DMS153 treated with DMSO at 0.1 percent for 48 hours (cell line): ENCODE measurements around the gene COQ10B.
"Not testable (repeated sequence)": the region's sequence is repeated elsewhere in the genome, so short reads cannot be mapped to it uniquely, and the experiment has no call there.

ENCODE experiments used
- DNase-seq: peaks from one replicate; lab custom pipeline; 2025; ENCODE audit not compliant: unreplicated experiment; lab: John Stamatoyannopoulos, UW

The COQ10B gene

GRCh38 chr2:197450935-197451358, 2.4 kb upstream of the COQ10B start:
- not testable (repeated sequence) for DNase-seq

GRCh38 chr2:197452754-197453122, 614 bp upstream of the COQ10B start:
- no peak for DNase-seq

DNA sequence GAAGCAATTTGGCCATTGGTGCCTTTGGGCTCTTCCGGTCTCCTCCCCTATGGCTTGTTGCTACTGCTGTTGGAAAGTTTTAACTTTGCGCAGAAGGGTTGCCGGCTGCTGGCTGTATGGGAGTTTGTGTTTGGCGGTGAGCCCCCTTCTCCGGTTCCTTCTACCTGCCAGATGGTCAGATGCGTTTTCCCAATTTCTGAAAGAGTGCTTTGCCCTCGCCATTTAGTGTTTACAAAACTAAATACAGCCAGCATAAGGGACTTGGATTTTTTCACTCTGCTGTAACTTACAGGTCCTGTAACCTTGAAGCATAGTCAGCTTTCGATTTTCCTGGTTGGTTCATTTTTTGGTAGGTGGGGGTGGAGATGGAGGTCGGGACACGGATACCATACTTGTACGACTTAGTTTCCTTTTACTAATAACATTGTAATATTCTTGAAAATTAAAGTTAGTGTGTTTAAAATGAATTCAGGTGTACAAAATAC, 604 bp downstream of the COQ10B start:
- no peak for DNase-seq

DNA sequence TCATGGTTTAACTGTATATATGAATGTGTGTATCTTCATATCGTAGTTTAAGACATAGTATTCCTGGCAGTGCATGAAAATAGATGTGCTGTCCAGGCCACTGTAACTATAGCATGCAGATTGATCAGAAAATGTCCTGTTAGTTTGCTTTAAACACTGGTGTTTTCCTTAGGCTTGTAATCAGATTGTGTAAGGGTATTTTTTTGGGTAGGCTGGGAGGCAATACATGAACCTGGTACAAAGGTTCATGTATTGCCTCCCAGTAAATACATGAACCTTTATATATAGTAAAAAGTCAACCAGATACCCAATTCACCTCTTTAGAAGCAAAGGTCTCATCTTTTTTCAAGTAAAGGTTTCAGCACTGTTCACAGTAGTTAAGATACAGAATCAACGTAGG, 1.6 kb downstream of the COQ10B start:
- DNase-seq = no peak

- no peak for DNase-seq
Observed at GRCh38 chr2:197455428-197455827, 2.1 kb downstream of the COQ10B start.

DNA sequence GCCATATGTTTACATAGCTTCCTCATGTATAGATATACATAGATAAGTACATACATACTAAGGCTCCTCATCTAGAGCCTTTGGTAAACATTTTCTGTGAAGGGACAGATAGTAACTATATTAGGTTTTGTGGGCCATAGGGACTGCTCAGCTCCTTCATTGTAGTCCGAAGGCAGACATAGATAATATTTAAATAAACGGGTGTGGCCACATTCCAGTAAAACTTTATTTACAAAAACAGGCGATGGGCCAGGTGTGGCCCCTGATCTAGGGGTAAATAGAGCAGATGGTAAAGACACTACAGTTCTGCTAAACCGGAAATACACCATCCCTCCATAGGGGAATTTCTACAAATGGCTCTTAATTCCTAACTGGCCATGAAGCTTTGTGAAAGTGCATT, 7.3 kb downstream of the COQ10B start:
- DNase-seq = no peak

- DNase-seq = no peak
Observed at GRCh38 chr2:197461057-197461456, 7.7 kb downstream of the COQ10B start.

DNA sequence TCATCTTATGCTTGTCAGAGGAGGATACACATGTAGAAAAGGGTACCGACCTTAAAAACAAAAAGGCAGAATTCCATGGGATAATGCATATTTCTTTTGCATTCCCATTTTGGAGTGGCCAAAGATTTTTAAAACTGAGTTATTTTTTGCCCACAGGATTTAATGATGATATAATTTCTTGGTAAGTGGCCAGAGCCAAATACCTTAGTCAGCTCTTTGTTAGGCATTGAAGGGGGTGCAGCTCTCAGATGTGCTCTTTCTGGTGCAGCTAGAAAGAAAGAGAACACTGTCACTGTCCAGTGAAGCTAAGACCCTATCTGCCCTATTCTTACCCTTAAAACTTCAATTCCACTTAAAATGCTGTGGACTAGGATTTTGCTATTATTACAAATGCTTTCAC, 10.8 kb downstream of the COQ10B start:
- no peak for DNase-seq

GRCh38 chr2:197472166-197472565, 18.8 kb downstream of the COQ10B start:
- no peak for DNase-seq

DNA sequence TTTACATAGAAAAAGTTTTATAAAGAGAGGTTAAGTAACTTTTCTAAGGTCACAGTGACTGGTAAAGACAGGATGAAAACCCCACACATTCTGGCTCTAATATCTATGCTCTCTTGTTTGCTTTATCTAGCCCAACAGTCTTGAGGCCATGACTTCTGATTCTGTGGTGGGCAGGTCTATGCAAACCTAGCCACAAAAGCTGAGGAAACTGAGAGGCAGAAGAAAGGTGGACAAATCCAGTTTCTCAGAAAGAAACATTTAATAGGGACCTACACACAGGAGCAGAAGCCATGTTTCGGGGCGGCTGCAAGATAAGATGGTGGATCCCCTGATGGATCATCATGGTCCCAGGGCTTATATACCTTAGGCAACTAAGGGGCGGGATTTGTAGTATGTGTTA, 24.4 kb downstream of the COQ10B start:
- DNase-seq = no peak

DNA sequence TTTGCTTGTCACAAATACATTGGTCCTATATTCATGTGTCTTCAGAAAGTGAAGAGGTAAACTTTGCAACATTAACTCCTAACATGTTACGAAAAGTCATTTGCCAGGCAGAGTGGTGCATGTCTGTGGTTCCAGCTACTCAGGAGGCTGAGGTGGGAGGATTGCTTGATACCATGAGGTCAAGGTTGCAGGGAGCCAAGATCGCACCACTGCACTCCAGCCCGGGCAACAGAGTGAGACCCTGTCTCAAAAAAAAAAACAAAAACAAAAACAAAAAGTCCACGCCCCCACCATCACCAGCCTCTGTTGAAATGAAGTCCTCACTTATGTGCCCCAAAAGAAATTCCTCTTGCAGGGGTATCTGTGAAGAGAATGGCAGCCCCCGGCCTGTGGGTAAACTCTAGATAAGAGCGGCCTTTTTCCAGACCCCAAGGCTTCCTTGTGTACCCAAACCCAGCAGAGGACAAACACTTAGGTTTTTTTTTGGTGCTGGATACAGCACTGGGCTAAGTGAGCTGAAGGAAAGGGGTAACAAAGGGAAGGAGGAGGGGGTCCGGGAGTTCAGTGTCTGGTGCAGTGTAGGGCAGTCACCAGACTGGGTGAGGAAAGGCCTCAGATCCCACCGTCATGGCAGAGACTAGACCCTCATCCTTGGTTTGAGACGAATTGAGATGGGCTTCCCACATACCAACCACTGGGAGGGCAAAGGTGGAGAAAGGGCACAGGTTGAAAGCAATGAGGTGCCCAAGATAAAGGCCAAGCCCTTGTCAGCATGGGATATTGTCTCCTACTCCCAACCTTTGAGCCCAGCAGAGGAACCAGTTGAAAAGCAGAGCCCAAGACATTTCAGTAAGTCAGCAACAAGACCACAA, 27.0 kb downstream of the COQ10B start:
- DNase-seq = no peak

DNA sequence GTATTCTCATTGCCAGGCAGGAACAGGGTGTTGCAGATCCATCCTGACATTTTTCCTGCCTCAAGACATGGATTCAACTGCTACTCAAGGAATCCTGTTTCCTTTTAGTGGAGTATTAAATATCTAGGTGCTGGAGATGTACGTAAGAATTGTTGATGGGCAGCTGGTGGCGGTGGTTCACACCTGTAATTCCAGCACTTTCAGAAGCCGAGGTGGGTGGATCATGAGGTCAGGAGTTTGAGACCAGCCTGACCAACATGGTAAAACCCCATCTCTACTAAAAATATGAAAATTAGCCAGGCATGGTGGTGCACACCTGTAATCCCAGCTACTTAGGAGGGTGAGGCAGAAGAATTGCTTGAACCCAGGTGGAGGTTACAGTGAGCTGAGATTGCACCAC, 30.9 kb downstream of the COQ10B start:
- DNase-seq = not testable (repeated sequence)

DNA sequence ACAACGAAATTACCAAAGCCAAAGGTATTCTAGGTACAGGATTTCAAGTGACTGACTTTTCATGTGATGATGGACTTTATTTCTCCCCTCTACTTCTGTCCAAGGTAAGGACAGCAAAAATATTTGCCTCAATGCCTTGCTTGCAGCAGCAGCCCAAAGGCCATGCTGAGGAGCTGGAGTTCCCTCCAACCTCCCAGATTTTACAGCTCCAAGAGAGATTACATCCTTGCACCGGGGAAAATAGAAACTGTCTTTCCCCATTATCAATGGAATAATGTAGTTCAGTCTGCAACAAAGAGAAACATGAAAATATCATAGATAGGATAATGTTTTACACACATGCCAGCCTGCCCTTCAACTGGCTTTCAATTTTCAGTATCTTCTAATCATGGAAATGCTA, 32.8 kb downstream of the COQ10B start:
- DNase-seq = no peak

DNA sequence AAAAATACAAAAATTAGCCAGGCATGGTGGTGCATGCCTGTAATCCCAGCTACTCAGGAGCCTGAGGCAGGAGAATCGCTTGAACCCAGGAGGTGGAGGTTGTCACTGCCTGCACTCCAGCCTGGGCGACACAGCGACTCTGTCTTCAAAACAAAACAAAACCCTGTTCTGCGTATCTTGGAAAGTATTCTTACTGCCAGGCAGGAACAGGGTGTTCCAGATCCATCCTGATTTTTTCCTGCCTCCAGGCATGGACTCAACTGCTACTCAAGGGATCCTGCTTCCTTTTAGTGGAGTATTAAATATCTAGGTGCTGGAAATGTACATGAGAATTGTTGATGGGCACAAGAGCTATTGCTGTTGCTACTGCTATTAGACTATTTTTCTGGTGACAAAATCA, 34.0 kb downstream of the COQ10B start:
- DNase-seq = no peak

GRCh38 chr2:197495433-197496134, 42.2 kb downstream of the COQ10B start:
- DNase-seq = no peak

DNA sequence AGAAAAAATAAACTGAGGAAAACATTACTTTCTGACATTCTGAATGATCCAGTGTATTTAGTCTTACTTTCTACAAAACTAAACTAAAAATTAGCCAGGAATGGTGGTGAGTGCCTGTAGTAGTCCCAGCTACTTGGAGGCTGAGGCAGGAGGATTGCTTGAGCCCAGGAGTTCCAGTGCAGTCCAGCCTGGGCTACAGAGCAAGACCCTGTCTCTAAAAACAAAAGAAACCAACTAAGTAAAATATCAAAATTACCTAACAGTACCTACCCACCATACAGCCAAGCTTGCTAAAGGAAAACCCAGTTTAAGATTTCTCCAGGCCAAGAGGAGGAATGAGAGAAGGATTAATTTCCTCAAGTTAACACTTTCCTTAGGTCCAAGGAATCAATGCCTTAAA, 43.3 kb downstream of the COQ10B start:
- DNase-seq = no peak

- DNase-seq = no peak
Observed at GRCh38 chr2:197497326-197497725, 44.0 kb downstream of the COQ10B start.

- no peak for DNase-seq
Observed at GRCh38 chr2:197498235-197498936, 45.0 kb downstream of the COQ10B start.

GRCh38 chr2:197498937-197499593, 45.7 kb downstream of the COQ10B start:
- peak; percentile 12 for DNase-seq

GRCh38 chr2:197499594-197500502, 46.5 kb downstream of the COQ10B start, which contains the start of the genes HSPD1 and HSPE1:
Gene HSPD1, minus strand, starts transcription at chr2:197499840. Its CDS starts 992 bp downstream, at chr2:197498848.
Gene HSPE1, plus strand, starts transcription at chr2:197500379. Its CDS starts 58 bp downstream, at chr2:197500437.
- DNase-seq = peak; percentile 97
